Measurements from ENCODE around the gene SMIM28.
"Not testable (repeated sequence)": the region's sequence is repeated elsewhere in the genome, so short reads cannot be mapped to it uniquely, and the experiment has no call there.

SMIM28 gene

GRCh38 chr6:138421089-138421488 lies 43.4 kb downstream of the SMIM28 start:
- Mint-ChIP-seq H3K27me3 (peaks cover 0 to 5% of the 10 kb centered on the region in 2 donors), H3K4me3 (no peak overlapping the region), H3K4me1 (ENCODE audit: low read depth in 2 of 2) (peaks cover 0 to 4% of the 10 kb centered on the region in 2 donors), H3K27ac (no peak overlapping the region), H3K36me3 (ENCODE audit: insufficient read depth) (peaks cover 6% of the 10 kb centered on the region), H3K9me3 (no peaks in the 10 kb centered on the region)
- ATAC-seq (replicated peaks) (no peak), DNase-seq (no peak)

DNA sequence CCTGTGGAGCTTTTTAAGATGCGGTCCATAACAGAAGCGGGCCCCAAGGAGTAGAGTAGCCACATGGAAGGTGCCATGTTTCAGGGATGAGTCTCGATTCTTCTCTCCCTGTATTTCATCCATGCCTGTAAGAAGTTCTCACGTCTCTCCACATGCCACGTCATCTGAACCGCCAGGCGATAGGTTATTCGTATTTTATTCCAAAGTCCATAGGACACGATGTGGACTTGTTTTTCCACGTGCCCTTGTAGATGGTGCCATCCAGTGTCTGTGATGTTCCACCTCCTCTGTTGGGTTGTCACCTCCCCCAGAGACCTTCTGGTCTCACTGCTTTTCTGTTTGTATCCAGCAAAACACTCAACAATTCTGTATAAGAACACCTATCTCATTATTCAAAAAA lies 43.9 kb downstream of the SMIM28 start:
- H3K27ac Mint-ChIP-seq, result no peak overlapping the region
- H3K4me1 Mint-ChIP-seq (ENCODE audit: low read depth in 2 of 2), result peaks cover 0 to 4% of the 10 kb centered on the region in 2 donors

GRCh38 chr6:138422861-138423260 lies 45.2 kb downstream of the SMIM28 start:
- DNase-seq (no peak), ATAC-seq (replicated peaks) (no peak)
- Mint-ChIP-seq H3K4me1 (ENCODE audit: low read depth in 2 of 2) (peaks cover 0 to 4% of the 10 kb centered on the region in 2 donors), H3K27me3 (peaks cover 0 to 5% of the 10 kb centered on the region in 2 donors), H3K27ac (no peak overlapping the region), H3K36me3 (ENCODE audit: insufficient read depth) (peaks cover 2% of the 10 kb centered on the region), H3K4me3 (no peak overlapping the region), H3K9me3 (no peaks in the 10 kb centered on the region)

More for the DNA sequence above, 43.9 kb downstream of the SMIM28 start:
- DNase-seq (no peak), ATAC-seq (replicated peaks) (no peak)
- peaks cover 6% of the 10 kb centered on the region for H3K36me3 Mint-ChIP-seq (ENCODE audit: insufficient read depth)
- H3K9me3 Mint-ChIP-seq, result no peaks in the 10 kb centered on the region
- H3K27me3 Mint-ChIP-seq, result peaks cover 0 to 5% of the 10 kb centered on the region in 2 donors
- H3K4me3 Mint-ChIP-seq, result no peak overlapping the region

- Mint-ChIP-seq H3K9me3 (no peaks in the 10 kb centered on the region), H3K27ac (no peak overlapping the region), H3K27me3 (peaks cover 3 to 7% of the 10 kb centered on the region in 2 donors), H3K36me3 (ENCODE audit: insufficient read depth) (peaks cover 2% of the 10 kb centered on the region), H3K4me3 (no peak overlapping the region), H3K4me1 (ENCODE audit: low read depth in 2 of 2) (peaks cover under 1 to 3% of the 10 kb centered on the region in 2 donors)
- DNase-seq (no peak), ATAC-seq (replicated peaks) (no peak)
Measured at GRCh38 chr6:138424004-138424904, 46.5 kb downstream of the SMIM28 start.

DNA sequence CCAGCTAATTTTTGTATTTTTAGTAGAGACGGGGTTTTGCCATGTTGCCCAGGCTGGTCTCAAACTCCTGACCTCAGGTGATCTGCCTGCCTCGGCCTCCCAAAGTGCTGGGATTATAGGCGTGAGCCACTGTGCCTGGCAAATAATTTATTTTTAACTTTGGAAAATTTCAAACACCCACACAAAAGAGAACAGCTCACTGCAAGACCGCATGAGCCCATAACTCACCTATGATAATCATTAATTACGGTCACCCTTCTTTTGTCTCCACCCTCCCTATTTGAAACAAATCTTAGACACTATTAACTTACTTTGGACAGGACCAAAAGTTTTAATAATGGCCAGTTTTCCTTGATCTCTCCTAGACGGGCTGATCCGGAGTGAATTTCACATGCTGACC lies 47.6 kb downstream of the SMIM28 start:
- not testable (repeated sequence) for H3K4me3 Mint-ChIP-seq; DNase-seq; H3K27ac Mint-ChIP-seq; H3K4me1 Mint-ChIP-seq (ENCODE audit: low read depth in 2 of 2); ATAC-seq (replicated peaks); H3K36me3 Mint-ChIP-seq (ENCODE audit: insufficient read depth); H3K9me3 Mint-ChIP-seq; H3K27me3 Mint-ChIP-seq

DNA sequence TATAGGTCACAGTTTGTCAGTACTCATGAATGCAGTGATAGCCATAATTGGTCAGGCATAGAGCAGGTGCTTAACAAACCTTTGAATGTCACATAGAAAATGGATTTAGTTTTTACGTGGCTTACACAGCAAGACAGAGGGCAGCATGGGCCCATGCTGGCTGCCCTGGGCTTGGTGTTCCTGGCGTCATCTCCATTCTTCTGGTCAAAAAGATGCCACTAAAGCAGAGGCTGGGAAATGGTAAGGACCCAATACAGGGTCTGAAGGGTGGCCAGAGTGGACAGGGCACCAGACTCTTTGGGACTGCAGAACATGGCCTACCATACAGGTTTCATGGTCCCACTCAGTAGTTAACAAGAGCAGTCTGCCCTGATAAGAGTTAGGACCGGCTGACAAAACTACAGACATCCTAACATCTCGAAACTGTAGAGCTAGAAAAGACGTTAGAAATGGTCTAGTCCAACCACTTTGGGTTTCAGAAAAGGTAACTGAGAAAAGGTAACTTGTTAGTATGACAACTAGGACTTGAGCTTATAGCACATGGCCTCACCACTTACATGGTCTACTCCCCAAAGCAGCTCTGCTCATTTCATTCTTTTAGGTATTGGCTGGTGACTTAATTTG lies 48.9 kb downstream of the SMIM28 start:
- DNase-seq, result no peak
- no peak for ATAC-seq (replicated peaks)
- no peak overlapping the region for H3K4me3 Mint-ChIP-seq
- peaks cover 2% of the 10 kb centered on the region for H3K36me3 Mint-ChIP-seq (ENCODE audit: insufficient read depth)
- peak overlapping the region in 1 of 2 donors; percentile 60 for H3K27ac Mint-ChIP-seq
- peaks cover 15 to 23% of the 10 kb centered on the region in 2 donors for H3K27me3 Mint-ChIP-seq
- no peaks in the 10 kb centered on the region for H3K9me3 Mint-ChIP-seq
- peaks cover 3 to 4% of the 10 kb centered on the region in 2 donors for H3K4me1 Mint-ChIP-seq (ENCODE audit: low read depth in 2 of 2)

DNA sequence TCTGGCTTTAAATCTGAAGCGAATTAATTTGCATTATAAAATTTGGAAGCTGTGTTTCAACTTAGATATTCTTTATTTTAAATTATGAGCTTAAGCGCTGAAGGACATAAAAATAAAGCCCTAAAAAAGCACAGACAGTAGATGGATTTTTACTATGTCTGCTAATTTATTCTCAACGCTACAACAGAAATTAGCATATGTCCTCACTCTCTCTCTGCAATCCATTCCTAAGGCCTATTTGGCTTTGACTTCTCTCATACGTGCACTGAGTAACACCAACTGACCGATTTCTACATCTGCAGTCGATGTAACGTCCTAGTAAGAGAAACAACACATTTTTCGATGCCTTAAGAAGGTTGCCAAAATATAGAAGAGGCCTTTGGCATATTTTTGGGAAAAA lies 50.0 kb downstream of the SMIM28 start:
- ATAC-seq (replicated peaks) (no peak), DNase-seq (no peak)
- H3K27ac Mint-ChIP-seq, result no peak overlapping the region
- no peak overlapping the region for H3K4me3 Mint-ChIP-seq
- H3K9me3 Mint-ChIP-seq, result no peaks in the 10 kb centered on the region
- peaks cover 2% of the 10 kb centered on the region for H3K36me3 Mint-ChIP-seq (ENCODE audit: insufficient read depth)
- H3K27me3 Mint-ChIP-seq, result peaks cover 23 to 34% of the 10 kb centered on the region in 2 donors
- peaks cover 3 to 4% of the 10 kb centered on the region in 2 donors for H3K4me1 Mint-ChIP-seq (ENCODE audit: low read depth in 2 of 2)

DNA sequence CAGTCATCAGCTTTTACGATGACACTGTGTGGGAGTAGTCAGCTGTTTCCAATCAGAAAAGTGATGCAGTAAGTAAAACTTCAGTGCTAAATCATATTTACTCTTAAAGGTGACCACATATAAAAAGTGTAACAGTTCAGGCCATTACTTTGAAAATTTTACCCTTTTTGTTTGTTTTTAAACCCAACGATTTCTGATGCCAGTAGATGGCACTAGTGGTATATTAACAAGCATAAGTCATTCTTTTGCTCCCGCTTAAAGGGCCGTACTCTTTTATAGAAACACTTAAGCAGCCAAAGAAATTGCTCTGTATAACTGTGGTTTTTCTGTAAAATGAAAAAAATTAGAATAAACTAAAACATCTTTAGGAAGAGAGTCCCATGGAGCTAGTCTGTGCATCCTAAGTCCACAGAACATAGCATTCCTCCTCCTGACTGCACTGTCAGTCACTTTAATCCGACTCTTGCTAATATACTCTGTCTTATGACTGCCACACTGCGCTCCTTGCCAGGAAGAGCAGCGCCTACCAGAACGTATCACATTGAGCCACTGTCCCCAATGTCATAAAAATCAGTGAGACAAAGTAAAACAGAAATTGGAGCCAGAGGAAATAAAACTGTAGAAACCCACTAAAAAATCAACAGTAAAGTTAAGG lies 51.4 kb downstream of the SMIM28 start:
- Mint-ChIP-seq H3K36me3 (ENCODE audit: insufficient read depth) (no peaks in the 10 kb centered on the region), H3K27me3 (peaks cover 23 to 40% of the 10 kb centered on the region in 2 donors), H3K4me1 (ENCODE audit: low read depth in 2 of 2) (peaks cover 3 to 4% of the 10 kb centered on the region in 2 donors), H3K27ac (no peak overlapping the region), H3K4me3 (no peak overlapping the region), H3K9me3 (no peaks in the 10 kb centered on the region)
- ATAC-seq (replicated peaks) (peak; percentile 60), DNase-seq (peak; percentile 17 to 31 (median 20))

DNA sequence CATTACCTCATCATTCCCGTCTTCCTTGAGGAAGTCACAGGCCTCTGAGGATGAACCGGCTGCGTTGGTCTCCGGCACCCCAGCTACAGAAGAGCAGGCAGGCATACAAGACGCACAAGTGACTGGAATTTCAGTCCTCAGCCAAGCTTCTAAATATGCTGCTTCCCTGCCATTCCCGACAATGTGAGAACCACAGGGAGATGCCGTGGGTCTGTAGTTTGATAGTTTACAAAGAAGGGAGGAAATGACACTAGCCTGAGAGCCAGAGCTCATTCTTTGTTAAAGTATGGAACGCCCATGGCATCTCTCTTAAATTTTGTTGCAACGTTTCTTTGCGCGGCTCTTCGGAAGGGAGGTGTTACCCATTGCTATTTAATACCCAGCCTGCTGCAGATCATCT lies 52.1 kb downstream of the SMIM28 start:
- ATAC-seq (replicated peaks), result no peak
- Mint-ChIP-seq H3K4me1 (ENCODE audit: low read depth in 2 of 2) (peaks cover 3 to 4% of the 10 kb centered on the region in 2 donors), H3K27ac (no peak overlapping the region), H3K27me3 (peaks cover 23 to 40% of the 10 kb centered on the region in 2 donors), H3K9me3 (no peaks in the 10 kb centered on the region), H3K4me3 (no peak overlapping the region), H3K36me3 (ENCODE audit: insufficient read depth) (no peaks in the 10 kb centered on the region)
- DNase-seq, result no peak

GRCh38 chr6:138430361-138431145 lies 52.8 kb downstream of the SMIM28 start:
- DNase-seq (no peak), ATAC-seq (replicated peaks) (no peak)
- no peak overlapping the region for H3K27ac Mint-ChIP-seq
- H3K4me3 Mint-ChIP-seq, result no peak overlapping the region
- H3K9me3 Mint-ChIP-seq, result no peaks in the 10 kb centered on the region
- H3K27me3 Mint-ChIP-seq, result peaks cover 21 to 40% of the 10 kb centered on the region in 2 donors
- H3K4me1 Mint-ChIP-seq (ENCODE audit: low read depth in 2 of 2), result peaks cover 3 to 4% of the 10 kb centered on the region in 2 donors
- H3K36me3 Mint-ChIP-seq (ENCODE audit: insufficient read depth), result no peaks in the 10 kb centered on the region

DNA sequence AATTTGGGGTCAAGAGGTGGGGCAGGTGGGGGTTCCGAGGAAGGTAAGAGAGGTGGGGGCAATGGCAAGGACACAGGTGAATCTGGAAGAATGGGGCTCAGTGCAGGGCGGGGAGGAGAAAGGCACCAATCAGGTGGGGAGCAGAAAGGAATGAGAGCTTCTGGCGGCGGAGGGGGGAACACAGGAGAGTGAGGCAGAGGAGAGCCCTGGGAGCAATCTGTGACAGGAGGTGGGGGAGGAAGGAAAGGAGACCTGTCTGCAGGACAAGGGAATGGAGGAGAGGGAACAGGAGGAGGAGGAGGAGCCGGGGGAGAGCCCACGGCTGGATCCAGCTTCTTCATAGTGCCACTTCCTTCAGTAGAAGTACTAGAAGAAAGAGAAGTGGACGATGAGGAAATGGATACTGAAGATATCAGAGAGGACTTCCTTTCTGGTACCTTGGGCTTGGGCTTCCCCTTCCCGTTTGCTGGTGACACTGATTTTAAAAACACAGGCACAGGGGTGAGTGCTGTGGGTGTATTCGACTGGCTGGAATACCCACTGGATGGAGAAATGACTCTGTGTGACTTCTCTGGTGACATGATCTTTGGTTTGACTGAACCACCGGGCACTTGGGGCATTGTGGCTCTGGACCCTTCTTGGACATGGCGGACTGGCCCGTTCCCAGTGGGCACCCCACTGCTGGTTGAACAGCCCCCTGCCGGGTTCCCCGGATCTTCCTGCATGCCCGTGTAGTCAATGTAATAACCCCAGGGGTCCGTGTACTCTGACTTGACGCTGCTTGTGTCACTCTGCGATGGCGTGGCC lies 53.8 kb downstream of the SMIM28 start:
- H3K27ac Mint-ChIP-seq, result no peak overlapping the region
- H3K4me3 Mint-ChIP-seq, result no peak overlapping the region
- H3K36me3 Mint-ChIP-seq (ENCODE audit: insufficient read depth), result no peaks in the 10 kb centered on the region
- no peaks in the 10 kb centered on the region for H3K9me3 Mint-ChIP-seq
- DNase-seq (no peak), ATAC-seq (replicated peaks) (no peak)
- peaks cover 19 to 40% of the 10 kb centered on the region in 2 donors for H3K27me3 Mint-ChIP-seq
- peaks cover 3 to 4% of the 10 kb centered on the region in 2 donors for H3K4me1 Mint-ChIP-seq (ENCODE audit: low read depth in 2 of 2)

DNA sequence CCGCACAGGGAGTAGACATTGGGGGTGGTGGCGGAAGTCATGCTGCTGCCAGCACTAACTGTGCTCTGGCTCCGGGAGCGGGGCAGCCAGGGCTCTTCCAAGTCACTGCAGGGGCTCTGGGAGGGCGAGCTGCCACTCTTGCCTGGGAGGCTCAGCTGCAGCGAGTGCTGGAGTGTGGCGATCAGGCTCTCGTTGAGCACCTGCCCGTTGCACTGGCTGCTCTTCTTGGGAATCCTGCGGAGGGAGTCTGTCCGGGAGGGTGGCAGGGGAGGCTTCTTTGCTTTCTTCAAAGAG lies 54.3 kb downstream of the SMIM28 start:
- Mint-ChIP-seq H3K4me1 (ENCODE audit: low read depth in 2 of 2) (peaks cover 3 to 4% of the 10 kb centered on the region in 2 donors), H3K27me3 (peaks cover 19 to 40% of the 10 kb centered on the region in 2 donors), H3K9me3 (no peaks in the 10 kb centered on the region), H3K27ac (no peak overlapping the region), H3K36me3 (ENCODE audit: insufficient read depth) (no peaks in the 10 kb centered on the region), H3K4me3 (no peak overlapping the region)
- DNase-seq, result no peak
- no peak for ATAC-seq (replicated peaks)
